ENCODE measurements around the gene MAP7D3. TPM values are rescaled to one million over a fixed set of nuclear protein-coding genes. Genes with fewer than 3 reads are reported as not detected.
A peak's percentile ranks its signal among the peaks of the same experiment; 100 is the strongest.

The MAP7D3 gene
- total and polyA plus RNA-seq, 2 of the 8 experiments (the other 6 are each of a cell fraction or from before 2014, with no cell fraction given), result 4.8 to 19.6 TPM

DNA sequence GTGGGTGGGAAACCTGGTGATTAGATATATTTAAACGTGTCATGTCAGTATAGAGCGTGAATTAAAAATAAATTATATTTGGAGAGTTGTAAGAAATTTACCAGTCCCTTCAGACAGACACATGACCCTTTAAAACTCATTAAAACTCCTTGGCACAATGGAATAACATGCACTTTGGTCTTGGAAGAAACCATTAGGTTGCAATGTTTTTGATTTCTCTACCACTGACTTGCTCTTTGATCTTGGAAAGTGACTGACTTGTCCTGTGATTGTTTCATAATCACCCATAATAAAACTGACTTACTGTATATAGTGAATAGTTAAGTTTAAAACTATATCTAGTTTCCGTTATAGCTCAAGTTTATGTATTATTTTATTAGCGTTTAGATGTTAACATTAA lies 68.0 kb downstream of the MAP7D3 start:
- H3K4ac ChIP-seq (replicated peaks; ENCODE audit: insufficient read length, low read depth, low read length), result no peak overlapping the region
- H2AFZ ChIP-seq (ENCODE audit: low read length), result no peak overlapping the region
- no peaks in the 10 kb centered on the region for H3K79me1 ChIP-seq (ENCODE audit: low read depth, low read length)
- no peaks in the 10 kb centered on the region for H3K23me2 ChIP-seq (ENCODE audit: low read depth, low read length)
- no peak overlapping the region for H2BK12ac ChIP-seq (ENCODE audit: low read depth, low read length)
- no peaks in the 10 kb centered on the region for H3K9me3 ChIP-seq (ENCODE audit: insufficient read depth in 2 of 2, low read depth in 1 of 2, low read length in 1 of 2)
- ChIA-PET POLR2A (ENCODE audit: partially characterized antibody) (no interaction called here), CTCF (ENCODE audit: partially characterized antibody) (interaction anchor here (0.8 to 1.4 kb wide), 2 partner anchors 20 to 85 kb away, joined by 3 to 4 read pairs; no protein-coding TSS in a partner anchor)
- H2BK120ac ChIP-seq (replicated peaks; ENCODE audit: low read depth, low read length), result no peak overlapping the region
- no peaks in the 10 kb centered on the region for H3K36me3 ChIP-seq (ENCODE audit: control insufficient read depth in 2 of 4, insufficient read depth in 4 of 4, low read length in 3 of 4)
- DNase-seq (ENCODE audit: low read depth in 1 of 2, low spot score in 2 of 2) (no peak), FAIRE-seq (peak; percentile 19)
- no peak overlapping the region for H2BK15ac ChIP-seq (ENCODE audit: low read length)
- no peak overlapping the region for H3K4me3 ChIP-seq (ENCODE audit: extremely low read depth in 1 of 4, insufficient read depth in 2 of 4, low read depth in 3 of 4, low read length in 4 of 4)
- no peak overlapping the region for H4K5ac ChIP-seq (ENCODE audit: insufficient read length, low read depth, low read length)
- 76% methylated on average over 4 of the region's 4 CpGs; no CpG with 5 or more reads in 1 of the 2 experiments for WGBS, 2 experiments (ENCODE audit: extremely low coverage in 1 of 2, insufficient coverage in 1 of 2, insufficient read length in 1 of 2, insufficient replicate concordance in 2 of 2, low coverage in 1 of 2, low lambda C conversion rate in 2 of 2, missing lambda C conversion rate in 1 of 2)
- H3K27me3 ChIP-seq (replicated peaks in 1 of 4; ENCODE audit: control insufficient read depth in 3 of 4, extremely low read depth in 1 of 4, insufficient read depth in 3 of 4, low read length in 3 of 4), result no peaks in the 10 kb centered on the region
- H3K4me2 ChIP-seq (ENCODE audit: insufficient read depth in 1 of 2, low read depth in 2 of 2, low read length in 2 of 2), result no peak overlapping the region
- H4K91ac ChIP-seq (replicated peaks; ENCODE audit: insufficient read length, low read length), result no peak overlapping the region
- H3K23ac ChIP-seq (ENCODE audit: insufficient read length), result no peak overlapping the region
- no peak overlapping the region for H3K18ac ChIP-seq (ENCODE audit: extremely low read depth, low read length)
- no peak overlapping the region for H3K27ac ChIP-seq (ENCODE audit: low read depth, low read length)
- no peak overlapping the region for H4K8ac ChIP-seq (ENCODE audit: extremely low read depth, insufficient read depth, low read length)
- no peak overlapping the region for H3K56ac ChIP-seq (replicated peaks; ENCODE audit: insufficient read length, low read depth, low read length)
- H3K79me2 ChIP-seq (ENCODE audit: control insufficient read depth in 1 of 2, insufficient read depth in 2 of 2, low read length in 2 of 2), result no peaks in the 10 kb centered on the region
- no peak overlapping the region for H2BK20ac ChIP-seq (ENCODE audit: low read length)
- H2BK5ac ChIP-seq (ENCODE audit: low read depth, low read length), result no peak overlapping the region
- no peaks in the 10 kb centered on the region for H4K20me1 ChIP-seq (replicated peaks in 1 of 2; ENCODE audit: control insufficient read depth in 1 of 2, insufficient read depth in 2 of 2, low read length in 2 of 2)
- TF ChIP-seq PHF8 (conservative IDR thresholded peaks at IDR 0.05; ENCODE audit: low read depth, low read length) (no peak), GTF2F1 (IDR thresholded peaks at IDR 0.05; ENCODE audit: borderline replicate concordance, low read depth, low read length) (no peak), ASH2L (IDR thresholded peaks at IDR 0.05; ENCODE audit: low read length) (no peak), NRF1 (IDR thresholded peaks at IDR 0.05; ENCODE audit: low read depth, low read length) (no peak), SP2 (IDR thresholded peaks at IDR 0.05; ENCODE audit: low read length) (no peak), JUND (IDR thresholded peaks at IDR 0.05; ENCODE audit: low read length) (no peak), HDAC2 (IDR thresholded peaks at IDR 0.05; ENCODE audit: borderline replicate concordance in 1 of 2, low read depth in 2 of 2, low read length in 2 of 2) (no peak), TAF7 (optimal IDR thresholded peaks at IDR 0.05; ENCODE audit: borderline replicate concordance, low read depth, low read length) (no peak)
- H3K4me1 ChIP-seq (replicated peaks in 1 of 4; ENCODE audit: control insufficient read depth in 3 of 4, insufficient read depth in 4 of 4, low read length in 3 of 4), result no peaks in the 10 kb centered on the region
- no peak overlapping the region for H3K14ac ChIP-seq (ENCODE audit: insufficient read length)
- H2AK5ac ChIP-seq (ENCODE audit: low read depth, low read length), result no peak overlapping the region
- no peak overlapping the region for H3K9ac ChIP-seq (replicated peaks in 1 of 4; ENCODE audit: extremely low read depth in 1 of 4, low read depth in 3 of 4, low read length in 3 of 4)
